Liver (tissue), 9 donors: Measurements from ENCODE around the gene GDF10. TPM values are rescaled to one million over a fixed set of nuclear protein-coding genes. Genes with fewer than 3 reads are reported as not detected.

Experiments used
- DNase-seq: peaks from one replicate; pipeline ENCODE4 v3.0.0-alpha.2; 2017; ENCODE audit warnings: low spot score
- H3K27ac ChIP-seq, 2 donors: one replicate each; pipeline ENCODE4 v1.7.0; 2013; ENCODE audit warnings: inconsistent platforms in 2 of 2, low read length in 2 of 2, control low read depth in 1 of 2, low read depth in 1 of 2, mild to moderate bottlenecking in 1 of 2
- H3K27me3 ChIP-seq, 4 donors: one replicate each; pipeline versions ENCODE4 v1.6.1 to v1.7.0; 2013; ENCODE audit warnings: low read length in 3 of 4, inconsistent platforms in 1 of 4, mild to moderate bottlenecking in 1 of 4, moderate library complexity in 1 of 4; ENCODE audit not compliant: control insufficient read depth in 4 of 4, insufficient read depth in 4 of 4
- H3K36me3 ChIP-seq, 4 donors: one replicate each; pipeline versions ENCODE4 v1.6.1 to v1.7.0; 2013; ENCODE audit warnings: low read length in 3 of 4, mild to moderate bottlenecking in 3 of 4, low read depth in 1 of 4, moderate library complexity in 1 of 4; ENCODE audit not compliant: control insufficient read depth in 4 of 4, insufficient read depth in 3 of 4
- H3K4me1 ChIP-seq, 4 donors: one replicate each; pipeline versions ENCODE4 v1.6.1 to v1.7.0; 2013; ENCODE audit warnings: low read length in 3 of 4, mild to moderate bottlenecking in 3 of 4, moderate library complexity in 1 of 4; ENCODE audit not compliant: control insufficient read depth in 4 of 4, insufficient read depth in 4 of 4
- H3K4me3 ChIP-seq, 3 donors: one replicate each; pipeline versions ENCODE4 v1.6.1 to v1.7.0; 2013; ENCODE audit warnings: low read length in 3 of 3, control low read depth in 1 of 3, low read depth in 1 of 3, mild to moderate bottlenecking in 1 of 3
- H3K9ac ChIP-seq, 2 donors: one replicate each; pipeline ENCODE4 v1.7.0; 2013; ENCODE audit warnings: low read length in 2 of 2, mild to moderate bottlenecking in 2 of 2, moderate library complexity in 2 of 2, control low read depth in 1 of 2, low read depth in 1 of 2
- H3K9me3 ChIP-seq, 4 donors: one replicate each; pipeline versions ENCODE4 v1.6.1 to v1.7.0; 2013; ENCODE audit warnings: low read length in 3 of 4; ENCODE audit not compliant: control insufficient read depth in 4 of 4
- CTCF ChIP-seq: fragments of 150-350 bp; IDR thresholded peaks from 2 replicates; pipeline ENCODE4 v1.5.1; 2017; ENCODE audit warnings: improper control_type of control experiment, low read depth, low read length; ENCODE audit not compliant: missing input control
- EGR1 ChIP-seq, 2 donors: IDR thresholded peaks; 2 replicates each; pipeline ENCODE4 v1.6.1; 2016 to 2018; ENCODE audit warnings: antibody characterized with exemption in 2 of 2, low read depth in 2 of 2
- FOXA1 ChIP-seq: IDR thresholded peaks from 2 replicates; pipeline ENCODE4 v1.6.1; 2016; ENCODE audit warnings: antibody characterized with exemption
- FOXA2 ChIP-seq: IDR thresholded peaks from 2 replicates; pipeline ENCODE4 v1.6.1; 2016; ENCODE audit warnings: antibody characterized with exemption
- GABPA ChIP-seq, 2 donors: IDR thresholded peaks in 1 of 2; conservative IDR thresholded peaks in 1 of 2; 2 replicates each; pipeline ENCODE4 v1.6.1; 2016; ENCODE audit warnings: antibody characterized with exemption in 2 of 2, mild to moderate bottlenecking in 1 of 2, moderate library complexity in 1 of 2
- HNF4A ChIP-seq, 2 donors: conservative IDR thresholded peaks; 2 replicates each; pipeline ENCODE4 v1.6.1; 2016; ENCODE audit warnings: antibody characterized with exemption in 2 of 2, mild to moderate bottlenecking in 2 of 2
- JUND ChIP-seq, 2 donors: IDR thresholded peaks; 2 replicates each; pipeline ENCODE4 v1.6.1; 2016; ENCODE audit warnings: antibody characterized with exemption in 2 of 2
- MAX ChIP-seq: IDR thresholded peaks from 2 replicates; pipeline ENCODE4 v1.6.1; 2016; ENCODE audit warnings: antibody characterized with exemption
- NR2F2 ChIP-seq: IDR thresholded peaks from 2 replicates; pipeline ENCODE4 v1.6.1; 2016; ENCODE audit warnings: antibody characterized with exemption
- REST ChIP-seq: IDR thresholded peaks from 2 replicates; pipeline ENCODE4 v1.6.1; 2016; ENCODE audit warnings: antibody characterized with exemption, mild to moderate bottlenecking
- RXRA ChIP-seq, 2 donors: IDR thresholded peaks; 2 replicates each; pipeline ENCODE4 v1.6.1; 2017 to 2018; ENCODE audit warnings: antibody characterized with exemption in 2 of 2, mild to moderate bottlenecking in 1 of 2
- TAF1 ChIP-seq: conservative IDR thresholded peaks from 2 replicates; pipeline ENCODE4 v1.6.1; 2016; ENCODE audit warnings: antibody characterized with exemption, mild to moderate bottlenecking
- YY1 ChIP-seq: IDR thresholded peaks from 2 replicates; pipeline ENCODE4 v1.6.1; 2016; ENCODE audit warnings: antibody characterized with exemption, mild to moderate bottlenecking
- WGBS: extraction: QIAGEN DNeasy Blood & Tissue Kit; methylation state at CpG from one replicate; pipeline ENCODE4 v1.1.7; 2013; 5-methylcytosine and 5-hydroxymethylcytosine counted together
- polyA plus RNA-seq, 2 donors: library from polyadenylated mRNA; stranded (reverse) in 1 of 2; unstranded in 1 of 2; fragments of 200-250 nt in 1 of 2; fragments of >200 nt in 1 of 2; fragmentation: Nextera tagmentation in 1 of 2; extraction: Ambion mirVana in 1 of 2; gene quantifications; one replicate each; pipeline versions ENCODE4 v1.2.1 to v1.2.3, GENCODE V29; 2013 to 2015
- total RNA-seq, 2 donors: library from RNA; depleted of rRNA; stranded (reverse); fragments of >200 nt; gene quantifications; one replicate each; pipeline ENCODE4 v1.2.3, GENCODE V29; 2014
- TF ChIP-seq, protein P1 (sequence below): IDR thresholded peaks from 2 replicates; pipeline ENCODE4 v1.6.1; 2016; ENCODE audit warnings: antibody characterized with exemption
- donor health status: healthy.
- donor health status: healthy.
- donor health status: healthy.
- donor health status: healthy.
- donor health status: healthy.

The GDF10 gene
- total and polyA plus RNA-seq, 4 donors: under 0.01 to 0.28 (median 0.11) TPM

DNA sequence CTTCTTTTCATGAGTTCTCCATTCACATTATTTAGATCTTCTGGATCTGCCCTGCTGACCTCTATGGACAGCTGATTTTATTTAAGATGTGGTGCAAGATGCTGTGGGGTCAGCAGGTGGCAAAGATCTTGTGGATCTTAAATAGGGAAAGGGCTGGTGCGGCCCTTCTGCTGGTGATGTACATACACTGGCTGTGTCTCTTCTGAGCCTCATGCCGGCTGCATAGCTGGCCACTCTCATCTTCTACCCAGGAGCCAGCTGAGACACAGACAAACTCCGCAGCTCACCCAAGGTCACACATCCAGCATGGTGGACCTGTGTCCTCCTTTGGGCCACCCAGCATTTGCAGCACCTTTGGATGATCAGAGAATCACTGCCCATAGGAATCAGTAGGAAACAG lies 57.9 kb downstream of the GDF10 start:
- DNase-seq: no peak
- Histone ChIP-seq H3K4me1 (no peaks in the 10 kb centered on the region), H3K9ac (no peak overlapping the region), H3K4me3 (no peak overlapping the region), H3K9me3 (no peaks in the 10 kb centered on the region), H3K27me3 (no peaks in the 10 kb centered on the region), H3K27ac (no peak overlapping the region), H3K36me3 (no peaks in the 10 kb centered on the region)
- 96% methylated on average over 3 of the region's 3 CpGs for WGBS
- no peak for TF ChIP-seq MAX
- TF ChIP-seq GABPA (IDR thresholded peaks at IDR 0.05 in 1 of 2, conservative IDR thresholded peaks at IDR 0.05 in 1 of 2): no peak
- TF ChIP-seq NR2F2: no peak
- no peak for TF ChIP-seq TAF1
- TF ChIP-seq EGR1 (IDR thresholded peaks at IDR 0.05; ENCODE audit: low read depth in 2 of 2): no peak

DNA sequence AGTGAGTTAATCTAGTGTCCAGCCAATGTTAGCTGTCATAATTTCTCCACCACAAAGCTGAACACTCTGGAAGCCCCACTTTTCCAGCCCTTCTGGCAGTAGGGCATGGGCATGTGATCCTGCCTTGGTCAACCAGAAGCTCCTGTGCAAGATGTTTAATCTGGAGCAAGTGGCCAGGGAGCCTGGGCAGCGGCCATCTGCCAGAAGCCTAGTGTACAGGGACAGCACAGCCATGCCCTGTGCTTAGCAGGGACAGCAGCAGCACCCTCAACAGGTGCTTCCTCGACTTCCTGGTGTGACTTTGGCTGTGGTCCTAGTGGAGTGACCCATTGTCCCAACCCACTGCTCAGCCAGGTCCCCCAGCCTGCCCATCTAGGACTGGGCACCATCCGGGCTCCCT lies 58.5 kb downstream of the GDF10 start:
- H3K36me3 ChIP-seq: no peaks in the 10 kb centered on the region
- no peak overlapping the region for H3K4me3 ChIP-seq
- no peaks in the 10 kb centered on the region for H3K9me3 ChIP-seq
- no peak overlapping the region for H3K27ac ChIP-seq
- no peak for TF ChIP-seq GABPA (IDR thresholded peaks at IDR 0.05 in 1 of 2, conservative IDR thresholded peaks at IDR 0.05 in 1 of 2)
- no peak for TF ChIP-seq TAF1
- TF ChIP-seq CTCF: no peak
- no peak for TF ChIP-seq RXRA (IDR thresholded peaks at IDR 0.05)
- no peak for TF ChIP-seq REST
- TF ChIP-seq NR2F2: no peak
- no peak for TF ChIP-seq JUND (IDR thresholded peaks at IDR 0.05)
- no peak for TF ChIP-seq MAX
- no peak for TF ChIP-seq EGR1 (IDR thresholded peaks at IDR 0.05; ENCODE audit: low read depth in 2 of 2)
- TF ChIP-seq, protein P1, sequence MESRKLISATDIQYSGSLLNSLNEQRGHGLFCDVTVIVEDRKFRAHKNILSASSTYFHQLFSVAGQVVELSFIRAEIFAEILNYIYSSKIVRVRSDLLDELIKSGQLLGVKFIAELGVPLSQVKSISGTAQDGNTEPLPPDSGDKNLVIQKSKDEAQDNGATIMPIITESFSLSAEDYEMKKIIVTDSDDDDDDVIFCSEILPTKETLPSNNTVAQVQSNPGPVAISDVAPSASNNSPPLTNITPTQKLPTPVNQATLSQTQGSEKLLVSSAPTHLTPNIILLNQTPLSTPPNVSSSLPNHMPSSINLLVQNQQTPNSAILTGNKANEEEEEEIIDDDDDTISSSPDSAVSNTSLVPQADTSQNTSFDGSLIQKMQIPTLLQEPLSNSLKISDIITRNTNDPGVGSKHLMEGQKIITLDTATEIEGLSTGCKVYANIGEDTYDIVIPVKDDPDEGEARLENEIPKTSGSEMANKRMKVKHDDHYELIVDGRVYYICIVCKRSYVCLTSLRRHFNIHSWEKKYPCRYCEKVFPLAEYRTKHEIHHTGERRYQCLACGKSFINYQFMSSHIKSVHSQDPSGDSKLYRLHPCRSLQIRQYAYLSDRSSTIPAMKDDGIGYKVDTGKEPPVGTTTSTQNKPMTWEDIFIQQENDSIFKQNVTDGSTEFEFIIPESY: no peak
- TF ChIP-seq FOXA1: no peak
- TF ChIP-seq FOXA2: no peak
- no peak for TF ChIP-seq YY1
- TF ChIP-seq HNF4A (conservative IDR thresholded peaks at IDR 0.05): no peak
- WGBS: 93% methylated on average over 3 of the region's 3 CpGs
- no peaks in the 10 kb centered on the region for H3K27me3 ChIP-seq
- H3K4me1 ChIP-seq: no peaks in the 10 kb centered on the region
- no peak for DNase-seq
- no peak overlapping the region for H3K9ac ChIP-seq
